Stomach (tissue), 9 donors: ENCODE data around the gene UBAC1. TPM values are rescaled to one million over a fixed set of nuclear protein-coding genes. Genes with fewer than 3 reads are reported as not detected.

Experiments used
- DNase-seq, 2 donors: peaks; one replicate each; pipeline versions ENCODE4 v3.0.0 to v3.0.0-alpha.2; 2013 to 2019
- H3K27ac ChIP-seq, 5 donors: fragments of 200-600 bp in 4 of 5; sonication (generic) in 4 of 5; one replicate each; pipeline ENCODE4 v1.5.1; 2013 to 2019; ENCODE audit warnings: mild to moderate bottlenecking in 1 of 5, moderate library complexity in 1 of 5
- H3K27me3 ChIP-seq, 3 donors: fragments of 200-600 bp; sonication (generic); one replicate each; pipeline ENCODE4 v1.5.1; 2017 to 2019; ENCODE audit warnings: mixed run types in 1 of 3
- H3K36me3 ChIP-seq, 4 donors: fragments of 200-600 bp; sonication (generic); 1 replicate in 3 of 4; 2 replicates in 1 of 4; pipeline ENCODE4 v1.5.1; 2016 to 2019
- H3K4me1 ChIP-seq, 4 donors: fragments of 200-600 bp; sonication (generic); one replicate each; pipeline ENCODE4 v1.5.1; 2016 to 2019
- H3K4me3 ChIP-seq, 4 donors: fragments of 200-600 bp; sonication (generic) in 3 of 4; one replicate each; pipeline ENCODE4 v1.5.1; 2016 to 2019; ENCODE audit warnings: mild to moderate bottlenecking in 1 of 4
- H3K9me3 ChIP-seq, 4 donors: fragments of 200-600 bp; sonication (generic); one replicate each; pipeline ENCODE4 v1.5.1; 2016 to 2019
- CTCF ChIP-seq, 7 experiments: fragments of 450-650 bp in 4 of 7; fragments of 200-600 bp in 3 of 7; sonication (generic) in 3 of 7; IDR thresholded peaks; one replicate each; pipeline ENCODE4 v1.5.1; 2016 to 2019; ENCODE audit warnings: antibody characterized with exemption in 7 of 7, control low read depth in 2 of 7, mild to moderate bottlenecking in 1 of 7
- EP300 ChIP-seq: sonication (generic); formaldehyde crosslinking; IDR thresholded peaks from one replicate; pipeline ENCODE4 v1.6.1; 2017; ENCODE audit warnings: antibody characterized with exemption
- POLR2A ChIP-seq, 4 donors: fragments of 450-650 bp; IDR thresholded peaks; one replicate each; pipeline ENCODE4 v1.6.1; 2016; ENCODE audit warnings: antibody characterized with exemption in 4 of 4, control low read depth in 2 of 4, mild to moderate bottlenecking in 1 of 4, moderate library complexity in 1 of 4
- POLR2AphosphoS5 ChIP-seq, 3 donors: sonication (generic); formaldehyde crosslinking; IDR thresholded peaks; one replicate each; pipeline ENCODE4 v1.6.1; 2016; ENCODE audit warnings: antibody characterized with exemption in 3 of 3
- WGBS, 5 donors: extraction: QIAGEN DNeasy Blood & Tissue Kit in 3 of 5; methylation state at CpG; one replicate each; pipeline versions ENCODE4 v1.1.5 to v1.1.7; 2013 to 2018; 5-methylcytosine and 5-hydroxymethylcytosine counted together
- intact Hi-C: fragments of 100-400 bp; cut with DNase I; formaldehyde crosslinking; loops from one replicate; pipeline ENCODE4 v1.15.1; 2023; ENCODE audit warnings: low total_unique reads
- polyA plus RNA-seq, 3 donors: library from polyadenylated mRNA; stranded (reverse); fragments of 200-250 nt; gene quantifications; one replicate each; pipeline ENCODE4 v1.2.3, GENCODE V29; 2013
- total RNA-seq, 5 donors: library from RNA; depleted of rRNA; stranded (reverse); fragments of >200 nt; gene quantifications; one replicate each; pipeline versions ENCODE4 v1.1.0 to v1.2.3, GENCODE V29; 2014 to 2016
- donor health status: healthy with polysubstance abuse.
- donor health status: Bipolar disorder and iron deficiency.
- donor health status: healthy.

Gene UBAC1
- total and polyA plus RNA-seq, 8 donors, result 22.6 to 70.1 (median 42.6) TPM

GRCh38 chr9:135887585-135888050 lies 73.6 kb downstream of the UBAC1 start:
- no peaks in the 10 kb centered on the region for H3K9me3 ChIP-seq
- TF ChIP-seq POLR2AphosphoS5 (IDR thresholded peaks at IDR 0.05), result no peak
- no peak for TF ChIP-seq POLR2A (IDR thresholded peaks at IDR 0.05)
- no peak for TF ChIP-seq EP300
- no peak for TF ChIP-seq CTCF (IDR thresholded peaks at IDR 0.05)
- no peak overlapping the region for H3K4me3 ChIP-seq
- intact Hi-C loops, result no loop called here
- H3K27me3 ChIP-seq, result no peaks in the 10 kb centered on the region
- H3K27ac ChIP-seq, result peak overlapping the region in 1 of 5 donors; percentile 6
- H3K4me1 ChIP-seq, result peaks cover 50 to 76% (median 61%) of the 10 kb centered on the region in 4 donors
- WGBS, 5 donors, result 48 to 64% (median 50%) methylated on average over 10 to 12 of the region's 12 CpGs
- DNase-seq, result peak; percentile 26 to 69
- peaks cover 0 to 2% (median under 1%) of the 10 kb centered on the region in 4 donors for H3K36me3 ChIP-seq

- WGBS, 5 donors, result 62 to 71% (median 66%) methylated on average over 18 of the region's 18 CpGs
- peak in 1 of 2 donors; percentile 24 for DNase-seq
- H3K4me1 ChIP-seq, result peaks cover 50 to 76% (median 61%) of the 10 kb centered on the region in 4 donors
- H3K9me3 ChIP-seq, result no peaks in the 10 kb centered on the region
- H3K36me3 ChIP-seq, result peaks cover 0 to 8% (median 4%) of the 10 kb centered on the region in 4 donors
- H3K27me3 ChIP-seq, result no peaks in the 10 kb centered on the region
- peak overlapping the region in 1 of 5 donors; percentile 6 for H3K27ac ChIP-seq
- TF ChIP-seq CTCF (IDR thresholded peaks at IDR 0.05), result no peak
- TF ChIP-seq EP300, result no peak
- TF ChIP-seq POLR2AphosphoS5 (IDR thresholded peaks at IDR 0.05), result no peak
- no peak for TF ChIP-seq POLR2A (IDR thresholded peaks at IDR 0.05)
- H3K4me3 ChIP-seq, result no peak overlapping the region
- intact Hi-C loops, result no loop called here
These were observed 74.1 kb downstream of the UBAC1 start for GRCh38 chr9:135887021-135887507.

- peaks cover 0 to 15% (median 11%) of the 10 kb centered on the region in 4 donors for H3K36me3 ChIP-seq
- 82 to 90% (median 87%) methylated on average over 21 of the region's 21 CpGs for WGBS, 5 donors
- no peak overlapping the region for H3K4me3 ChIP-seq
- no peak overlapping the region for H3K27ac ChIP-seq
- H3K27me3 ChIP-seq, result no peaks in the 10 kb centered on the region
- H3K9me3 ChIP-seq, result no peaks in the 10 kb centered on the region
- DNase-seq, result peak in 1 of 2 donors; percentile 4
- TF ChIP-seq EP300, result no peak
- no peak for TF ChIP-seq POLR2A (IDR thresholded peaks at IDR 0.05)
- TF ChIP-seq POLR2AphosphoS5 (IDR thresholded peaks at IDR 0.05), result no peak
- no peak for TF ChIP-seq CTCF (IDR thresholded peaks at IDR 0.05)
- peaks cover 50 to 75% (median 61%) of the 10 kb centered on the region in 4 donors for H3K4me1 ChIP-seq
- intact Hi-C loops, result no loop called here
These were observed 74.8 kb downstream of the UBAC1 start for GRCh38 chr9:135886147-135886981.

- Histone ChIP-seq H3K9me3 (no peaks in the 10 kb centered on the region), H3K36me3 (peaks cover 0 to 26% (median 21%) of the 10 kb centered on the region in 4 donors), H3K27ac (no peak overlapping the region), H3K27me3 (no peaks in the 10 kb centered on the region), H3K4me3 (no peak overlapping the region), H3K4me1 (peaks cover 40 to 69% (median 57%) of the 10 kb centered on the region in 4 donors)
- intact Hi-C loops, result no loop called here
- TF ChIP-seq CTCF (IDR thresholded peaks at IDR 0.05) (no peak), EP300 (no peak), POLR2A (IDR thresholded peaks at IDR 0.05) (no peak), POLR2AphosphoS5 (IDR thresholded peaks at IDR 0.05) (no peak)
- peak in 1 of 2 donors; percentile 13 for DNase-seq
- WGBS, 5 donors, result 69 to 77% (median 74%) methylated on average over 7 of the region's 7 CpGs
These were observed 75.9 kb downstream of the UBAC1 start for GRCh38 chr9:135885100-135885853.
